ENCODE results near the gene FAM13C.
"Not testable (repeated sequence)": the region's sequence is repeated elsewhere in the genome, so short reads cannot be mapped to it uniquely, and the experiment has no call there.

FAM13C gene

DNA sequence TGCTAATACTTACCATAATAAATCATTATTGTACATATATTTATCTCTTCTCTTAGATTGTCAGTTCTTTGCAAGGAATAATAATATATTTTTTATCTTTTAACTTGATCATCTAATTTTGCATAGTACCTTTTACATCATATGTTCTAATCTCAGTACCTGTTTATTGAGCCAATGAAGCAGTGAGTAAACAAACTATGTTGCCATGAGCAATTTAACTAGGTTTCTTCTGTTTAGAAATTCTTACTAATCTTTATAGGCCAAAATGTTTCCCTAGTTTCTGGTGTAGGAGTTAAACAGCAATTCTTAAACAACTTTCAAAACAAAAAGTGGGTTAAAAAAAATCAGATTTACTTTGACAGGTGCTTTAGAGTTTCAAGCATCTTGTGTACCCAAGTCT lies 124.6 kb downstream of the FAM13C start:
- TF ChIP-seq, protein P1, sequence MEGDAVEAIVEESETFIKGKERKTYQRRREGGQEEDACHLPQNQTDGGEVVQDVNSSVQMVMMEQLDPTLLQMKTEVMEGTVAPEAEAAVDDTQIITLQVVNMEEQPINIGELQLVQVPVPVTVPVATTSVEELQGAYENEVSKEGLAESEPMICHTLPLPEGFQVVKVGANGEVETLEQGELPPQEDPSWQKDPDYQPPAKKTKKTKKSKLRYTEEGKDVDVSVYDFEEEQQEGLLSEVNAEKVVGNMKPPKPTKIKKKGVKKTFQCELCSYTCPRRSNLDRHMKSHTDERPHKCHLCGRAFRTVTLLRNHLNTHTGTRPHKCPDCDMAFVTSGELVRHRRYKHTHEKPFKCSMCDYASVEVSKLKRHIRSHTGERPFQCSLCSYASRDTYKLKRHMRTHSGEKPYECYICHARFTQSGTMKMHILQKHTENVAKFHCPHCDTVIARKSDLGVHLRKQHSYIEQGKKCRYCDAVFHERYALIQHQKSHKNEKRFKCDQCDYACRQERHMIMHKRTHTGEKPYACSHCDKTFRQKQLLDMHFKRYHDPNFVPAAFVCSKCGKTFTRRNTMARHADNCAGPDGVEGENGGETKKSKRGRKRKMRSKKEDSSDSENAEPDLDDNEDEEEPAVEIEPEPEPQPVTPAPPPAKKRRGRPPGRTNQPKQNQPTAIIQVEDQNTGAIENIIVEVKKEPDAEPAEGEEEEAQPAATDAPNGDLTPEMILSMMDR (conservative IDR thresholded peaks at IDR 0.05; ENCODE audit: low read depth, low read length), result no peak
- H3K4me3 ChIP-seq (ENCODE audit: low read depth, low read length), result no peak overlapping the region
- no peak for DNase-seq (ENCODE audit: low read depth)

DNA sequence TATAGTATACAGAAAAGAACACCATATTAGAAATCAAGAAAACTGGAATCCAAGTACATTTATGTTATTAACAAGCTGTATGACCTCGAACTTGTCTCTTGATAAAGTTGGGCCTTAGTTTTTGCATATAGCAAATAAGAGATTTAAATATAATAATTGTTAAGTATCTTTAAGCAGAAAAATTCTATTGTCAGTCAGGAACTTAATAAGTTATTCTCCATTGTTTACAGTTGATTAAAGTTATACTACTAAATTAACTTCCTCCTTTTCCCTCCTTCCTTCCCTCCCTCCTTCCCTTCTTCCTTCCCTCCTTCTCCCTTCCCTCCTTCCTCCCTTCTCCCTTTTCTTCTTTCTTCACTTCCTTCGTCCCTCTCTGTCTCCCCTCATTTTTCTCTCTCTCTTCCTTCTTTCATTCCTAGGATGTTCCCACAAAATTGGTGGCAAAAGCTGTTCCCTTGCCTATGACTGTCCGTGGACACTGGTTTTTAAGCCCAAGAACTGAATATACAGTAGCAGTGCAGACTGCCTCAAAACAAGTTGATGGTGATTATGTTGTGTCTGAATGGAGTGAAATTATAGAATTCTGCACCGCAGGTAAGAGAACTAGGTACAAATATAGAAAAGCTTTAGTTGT lies 126.2 kb downstream of the FAM13C start:
- TF ChIP-seq, protein P1 (conservative IDR thresholded peaks at IDR 0.05; ENCODE audit: low read depth, low read length), result no peak
- H3K4me3 ChIP-seq (ENCODE audit: low read depth, low read length), result no peak overlapping the region
- no peak for DNase-seq (ENCODE audit: low read depth)

DNA sequence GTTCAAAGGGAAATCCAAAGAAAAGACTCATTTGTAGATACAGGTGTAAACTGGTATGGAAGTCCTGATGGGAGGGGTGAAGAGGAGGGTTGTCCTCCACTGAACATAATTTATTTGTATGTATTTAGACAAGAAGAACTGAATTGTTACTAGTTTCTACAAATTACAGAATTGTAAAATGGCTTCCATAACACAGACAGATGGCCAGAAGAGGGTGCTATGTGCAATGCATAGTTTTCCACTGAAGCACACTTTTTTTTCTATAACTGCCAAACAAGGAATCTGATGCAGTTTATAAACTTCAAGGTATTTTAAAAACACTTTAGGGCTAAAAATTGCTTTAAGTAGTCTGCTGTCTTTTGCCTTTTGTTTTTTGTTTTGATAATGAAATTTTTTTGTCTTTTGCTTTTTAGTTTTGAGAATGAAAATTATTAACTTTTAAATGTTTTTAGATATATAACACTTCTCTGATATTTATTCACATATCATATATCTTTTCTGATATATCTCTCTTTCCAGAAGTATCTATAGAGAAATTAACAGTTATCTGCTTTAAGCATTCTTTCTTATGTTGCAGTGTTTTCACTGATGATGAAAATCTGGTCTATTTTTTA lies 127.4 kb downstream of the FAM13C start:
- DNase-seq (ENCODE audit: low read depth), result peak; percentile 73
- TF ChIP-seq, protein P1 (conservative IDR thresholded peaks at IDR 0.05; ENCODE audit: low read depth, low read length), result peak; percentile 76
- H3K4me3 ChIP-seq (ENCODE audit: low read depth, low read length), result no peak overlapping the region

DNA sequence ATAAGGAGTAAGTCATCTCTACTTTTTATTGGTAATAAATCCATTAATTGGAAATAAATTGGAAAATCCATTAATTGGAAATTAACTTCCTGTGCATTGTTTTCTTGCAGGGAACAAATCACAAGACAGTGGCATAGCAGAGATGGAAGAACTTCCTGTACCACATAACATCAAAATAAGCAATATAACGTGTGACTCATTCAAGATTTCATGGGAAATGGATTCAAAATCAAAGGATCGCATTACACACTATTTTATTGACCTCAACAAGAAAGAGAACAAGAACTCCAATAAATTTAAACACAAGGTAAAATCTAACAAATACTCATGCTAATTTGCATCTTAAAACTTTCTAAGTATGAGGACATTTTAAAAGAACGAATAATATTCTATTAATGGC lies 128.2 kb downstream of the FAM13C start:
- DNase-seq (ENCODE audit: low read depth), result peak; percentile 41
- TF ChIP-seq, protein P1 (conservative IDR thresholded peaks at IDR 0.05; ENCODE audit: low read depth, low read length), result no peak
- no peak overlapping the region for H3K4me3 ChIP-seq (ENCODE audit: low read depth, low read length)

DNA sequence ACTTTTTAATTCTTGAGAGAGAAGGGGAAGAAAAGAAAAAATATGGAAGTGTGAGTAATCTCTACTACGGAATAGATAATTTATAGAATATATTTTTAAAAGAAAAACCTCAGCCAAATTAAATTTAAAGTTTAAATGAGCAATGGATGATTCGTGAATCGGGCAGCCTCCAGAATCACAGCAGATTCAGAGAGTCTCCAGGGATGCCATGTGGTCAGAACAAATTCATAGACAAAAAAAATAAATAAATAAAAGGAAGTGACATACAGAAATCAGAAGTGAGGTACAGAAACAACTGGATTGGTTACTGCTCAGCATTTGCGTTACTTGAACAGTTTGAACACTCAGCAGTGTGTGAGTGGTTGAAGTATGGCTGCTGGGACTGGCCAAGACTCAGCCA lies 132.9 kb downstream of the FAM13C start:
- TF ChIP-seq, protein P1 (conservative IDR thresholded peaks at IDR 0.05; ENCODE audit: low read depth, low read length), result no peak
- DNase-seq (ENCODE audit: low read depth), result no peak
- no peak overlapping the region for H3K4me3 ChIP-seq (ENCODE audit: low read depth, low read length)

DNA sequence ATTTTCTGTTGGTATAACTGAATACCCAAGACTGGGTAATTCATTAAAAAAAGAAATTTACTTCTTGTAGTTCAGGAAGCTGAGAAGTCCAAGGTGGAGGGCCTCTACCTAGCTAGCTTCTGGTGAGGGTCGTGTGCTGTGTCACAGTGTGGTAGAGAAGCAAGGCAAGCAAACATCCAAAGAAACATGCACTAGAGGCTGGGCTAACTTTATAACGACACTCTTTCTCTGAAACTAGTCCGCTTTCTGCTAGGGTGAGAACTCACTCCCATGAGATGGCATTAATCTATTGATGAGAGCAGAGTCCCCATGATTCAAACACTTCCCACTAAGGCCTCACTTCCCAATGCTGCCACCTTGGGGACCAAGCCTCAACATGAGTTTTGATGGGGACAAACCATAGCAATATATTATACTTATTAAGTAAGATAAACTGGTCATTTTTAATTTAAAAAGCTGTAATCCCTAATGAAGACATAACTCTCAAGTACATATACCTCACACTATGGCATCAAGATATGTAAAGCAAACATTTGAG lies 135.1 kb downstream of the FAM13C start:
- H3K4me3 ChIP-seq (ENCODE audit: low read depth, low read length), result no peak overlapping the region
- DNase-seq (ENCODE audit: low read depth), result no peak
- TF ChIP-seq, protein P1 (conservative IDR thresholded peaks at IDR 0.05; ENCODE audit: low read depth, low read length), result no peak

DNA sequence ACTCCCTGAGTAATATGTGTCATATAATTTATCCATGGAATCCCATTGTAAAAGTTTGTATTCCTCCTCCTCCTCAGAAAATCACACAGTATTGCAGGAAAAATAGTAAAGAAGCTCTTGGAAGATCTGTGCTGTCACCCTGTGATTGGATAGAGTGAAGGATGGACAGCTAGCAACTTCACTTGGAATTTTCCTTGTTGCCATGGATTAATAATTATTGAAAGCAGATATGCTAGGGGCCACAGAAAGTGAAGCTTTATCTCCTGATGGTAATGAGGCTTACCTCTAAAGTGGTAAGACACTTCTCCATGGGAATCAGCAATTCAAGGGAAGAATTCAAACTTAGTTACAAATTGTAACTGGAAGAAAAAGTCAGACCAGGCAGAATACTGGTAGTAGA lies 137.1 kb downstream of the FAM13C start:
- H3K4me3 ChIP-seq (ENCODE audit: low read depth, low read length), result no peak overlapping the region
- no peak for DNase-seq (ENCODE audit: low read depth)
- TF ChIP-seq, protein P1 (conservative IDR thresholded peaks at IDR 0.05; ENCODE audit: low read depth, low read length), result no peak

DNA sequence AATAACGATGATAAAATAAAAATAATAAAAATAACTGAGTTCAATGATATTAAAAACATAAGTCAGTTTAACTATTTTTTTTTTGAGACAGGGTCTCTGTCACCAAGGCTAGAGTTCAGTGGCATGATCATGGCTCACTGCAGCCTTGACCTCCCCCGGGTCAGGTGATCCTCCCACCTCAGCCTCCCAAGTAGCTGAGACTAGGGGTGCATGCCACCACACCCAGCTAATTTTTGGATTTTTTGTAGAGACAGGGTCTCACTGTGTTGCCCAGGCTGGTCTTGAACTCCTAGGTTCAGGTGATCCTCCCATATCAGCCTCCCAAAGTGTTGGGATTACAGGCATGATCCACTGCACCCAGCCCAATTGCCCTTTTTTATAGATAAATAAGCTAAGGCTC lies 138.8 kb downstream of the FAM13C start:
- H3K4me3 ChIP-seq (ENCODE audit: low read depth, low read length); DNase-seq (ENCODE audit: low read depth): not testable (repeated sequence)

Measured in choroid plexus epithelial cell (primary cell).